GM21526 (cell line): ENCODE results near the gene ARPC1A.
"Not testable (repeated sequence)": the region's sequence is repeated elsewhere in the genome, so short reads cannot be mapped to it uniquely, and the experiment has no call there.

Experiments
- ATAC-seq: cut with Tn5 transposase; IDR thresholded peaks from one replicate; pipeline ENCODE4 v1.9.1; 2021; ENCODE audit warnings: moderate library complexity; ENCODE audit not compliant: unreplicated experiment, low FRiP score

The ARPC1A gene

GRCh38 chr7:99366646-99367045 lies 40.9 kb downstream of the ARPC1A start:
- no peak for ATAC-seq

- ATAC-seq: no peak
These were observed 43.2 kb downstream of the ARPC1A start for GRCh38 chr7:99368750-99369389.

- ATAC-seq: no peak
These were observed 44.2 kb downstream of the ARPC1A start for GRCh38 chr7:99369767-99370391.

GRCh38 chr7:99371376-99371920 lies 45.8 kb downstream of the ARPC1A start:
- no peak for ATAC-seq

- no peak for ATAC-seq
These were observed 46.8 kb downstream of the ARPC1A start for GRCh38 chr7:99372275-99373090.

- ATAC-seq: peak; percentile 4
These were observed 47.7 kb downstream of the ARPC1A start for GRCh38 chr7:99373091-99374066.

GRCh38 chr7:99374111-99375064 lies 48.7 kb downstream of the ARPC1A start, which contains the start of gene ARPC1B:
Gene ARPC1B, plus strand, starts transcription at chr7:99374730. Its CDS starts 10,985 bp downstream, at chr7:99385715.
- ATAC-seq: peak; percentile 48

- peak; percentile 40 for ATAC-seq
These were observed 49.5 kb downstream of the ARPC1A start for GRCh38 chr7:99375070-99375807.

- no peak for ATAC-seq
These were observed 53.4 kb downstream of the ARPC1A start for GRCh38 chr7:99379043-99379577.

GRCh38 chr7:99379693-99380031 lies 54.0 kb downstream of the ARPC1A start:
- ATAC-seq: not testable (repeated sequence)

- ATAC-seq: peak; percentile 43
These were observed 54.5 kb downstream of the ARPC1A start for GRCh38 chr7:99380032-99380822.

- peak; percentile 65 for ATAC-seq
These were observed 55.3 kb downstream of the ARPC1A start for GRCh38 chr7:99380823-99381663.

- ATAC-seq: no peak
These were observed 56.0 kb downstream of the ARPC1A start for GRCh38 chr7:99381664-99382075.

GRCh38 chr7:99383203-99383602 lies 57.5 kb downstream of the ARPC1A start:
- no peak for ATAC-seq

GRCh38 chr7:99383791-99384370 lies 58.2 kb downstream of the ARPC1A start:
- no peak for ATAC-seq

GRCh38 chr7:99384523-99384922 lies 58.8 kb downstream of the ARPC1A start:
- ATAC-seq: no peak
